Measurements from ENCODE around the gene TRMT13.

GRCh38 chr1:100107696-100108095 lies 25.3 kb upstream of the TRMT13 start:
- TF ChIP-seq CTCF (IDR thresholded peaks at IDR 0.05) (no peak), EZH2 (IDR thresholded peaks at IDR 0.05) (no peak)
